ENCODE measurements around the gene SMDT1. TPM values are rescaled to one million over a fixed set of nuclear protein-coding genes. Genes with fewer than 3 reads are reported as not detected.
A peak's percentile ranks its signal among the peaks of the same experiment; 100 is the strongest.
"Not testable (repeated sequence)": the region's sequence is repeated elsewhere in the genome, so short reads cannot be mapped to it uniquely, and the experiment has no call there.

SMDT1 gene
- total and polyA plus RNA-seq, 2 experiments from 2014 or later: 4.9 to 97.9 TPM

GRCh38 chr22:42111798-42112197, 32.3 kb downstream of the SMDT1 start:
- H3F3A ChIP-seq (replicated peaks; ENCODE audit: low read depth): no peaks in the 10 kb centered on the region
- H3K79me2 ChIP-seq (replicated peaks; ENCODE audit: insufficient read depth): no peaks in the 10 kb centered on the region
- no peak overlapping the region for H3K27ac ChIP-seq (ENCODE audit: low read depth)

DNA sequence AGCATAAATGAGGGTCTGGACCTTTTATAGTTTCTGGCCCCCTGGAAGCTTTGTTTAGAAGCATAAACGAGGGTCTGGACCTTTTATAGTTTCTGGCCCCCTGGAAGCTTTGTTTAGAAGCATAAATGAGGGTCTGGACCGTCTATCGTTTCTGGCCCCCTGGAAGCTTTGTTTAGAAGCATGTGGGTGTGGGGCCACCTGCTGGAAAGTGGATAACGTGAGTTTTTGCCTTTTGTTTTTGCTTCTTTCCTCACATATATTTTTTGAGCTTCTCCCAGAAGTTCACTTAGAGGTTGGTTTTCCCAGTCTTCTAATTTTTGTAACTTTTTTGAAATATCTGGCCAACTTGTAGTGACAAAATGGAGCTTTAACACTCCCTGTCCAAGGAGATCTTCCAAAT, 33.3 kb downstream of the SMDT1 start:
- DNase-seq (ENCODE audit: low spot score): peak; percentile 54
- not testable (repeated sequence) for H3K4me3 Mint-ChIP-seq; H2AFZ ChIP-seq; H3K4me1 Mint-ChIP-seq; H3K79me2 ChIP-seq (replicated peaks; ENCODE audit: insufficient read depth); H3K4me1 ChIP-seq (ENCODE audit: insufficient read depth); H4K20me1 ChIP-seq (replicated peaks; ENCODE audit: insufficient read depth); H3K9me2 ChIP-seq (ENCODE audit: insufficient read depth); H3K27ac ChIP-seq (ENCODE audit: low read depth); ATAC-seq; H3F3A ChIP-seq (replicated peaks; ENCODE audit: low read depth); H3K36me3 ChIP-seq (ENCODE audit: insufficient read depth); H3K27ac Mint-ChIP-seq; H3K4me2 ChIP-seq; H3K4me3 ChIP-seq
- Mint-ChIP-seq H3K9me3 (peaks cover 37% of the 10 kb centered on the region), H3K27me3 (ENCODE audit: insufficient read depth, low read depth, poor library complexity) (peaks cover 11% of the 10 kb centered on the region), H3K36me3 (ENCODE audit: low read depth) (peaks cover 24% of the 10 kb centered on the region; the same call in 2 of the 3 replicates)
- peak; percentile 33 to 71; a peak in 3 of 4 replicates for TF ChIP-seq CTCF (conservative IDR thresholded peaks at IDR 0.05; ENCODE audit: low read depth in 2 of 2)
- H3K27me3 ChIP-seq (ENCODE audit: insufficient read depth): peaks cover 11% of the 10 kb centered on the region; the same call in 1 of the 2 replicates

More at GRCh38 chr22:42111798-42112197, 32.3 kb downstream of the SMDT1 start:
- H3K36me3 Mint-ChIP-seq (ENCODE audit: low read depth): peaks cover 23% of the 10 kb centered on the region; the same call in 2 of the 3 replicates
- H3K36me3 ChIP-seq (ENCODE audit: insufficient read depth): peaks cover 3% of the 10 kb centered on the region; the same call in 1 of the 2 replicates
- H4K20me1 ChIP-seq (replicated peaks; ENCODE audit: insufficient read depth): no peaks in the 10 kb centered on the region
- no peaks in the 10 kb centered on the region for H3K4me1 ChIP-seq (ENCODE audit: insufficient read depth)
- H2AFZ ChIP-seq: no peak overlapping the region
- peaks cover 36% of the 10 kb centered on the region for H3K9me3 Mint-ChIP-seq
- peaks cover 12% of the 10 kb centered on the region; the same call in 1 of the 2 replicates for H3K27me3 ChIP-seq (ENCODE audit: insufficient read depth)
- no peak overlapping the region for H3K4me2 ChIP-seq
- DNase-seq (ENCODE audit: low spot score) (peak; percentile 59), ATAC-seq (no peak; the same call in 2 of the 3 replicates)
- H3K4me3 Mint-ChIP-seq: no peak overlapping the region
- H3K4me1 Mint-ChIP-seq: no peaks in the 10 kb centered on the region; the same call in 2 of the 3 replicates
- H3K4me3 ChIP-seq: no peak overlapping the region
- TF ChIP-seq, protein P1, sequence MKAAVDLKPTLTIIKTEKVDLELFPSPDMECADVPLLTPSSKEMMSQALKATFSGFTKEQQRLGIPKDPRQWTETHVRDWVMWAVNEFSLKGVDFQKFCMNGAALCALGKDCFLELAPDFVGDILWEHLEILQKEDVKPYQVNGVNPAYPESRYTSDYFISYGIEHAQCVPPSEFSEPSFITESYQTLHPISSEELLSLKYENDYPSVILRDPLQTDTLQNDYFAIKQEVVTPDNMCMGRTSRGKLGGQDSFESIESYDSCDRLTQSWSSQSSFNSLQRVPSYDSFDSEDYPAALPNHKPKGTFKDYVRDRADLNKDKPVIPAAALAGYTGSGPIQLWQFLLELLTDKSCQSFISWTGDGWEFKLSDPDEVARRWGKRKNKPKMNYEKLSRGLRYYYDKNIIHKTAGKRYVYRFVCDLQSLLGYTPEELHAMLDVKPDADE (IDR thresholded peaks at IDR 0.05): no peak
- TF ChIP-seq POLR2AphosphoS5 (IDR thresholded peaks at IDR 0.05; ENCODE audit: low read depth) (no peak), CTCF (conservative IDR thresholded peaks at IDR 0.05; ENCODE audit: low read depth in 2 of 2) (peak; percentile 47 to 52), STAT1 (IDR thresholded peaks at IDR 0.05; ENCODE audit: unreplicated experiment) (no peak), JUNB (IDR thresholded peaks at IDR 0.05; ENCODE audit: unreplicated experiment) (no peak), CREB1 (CRISPR knock-in tag; IDR thresholded peaks at IDR 0.05; ENCODE audit: low read depth) (no peak), ZNF331 (CRISPR knock-in tag; IDR thresholded peaks at IDR 0.05; ENCODE audit: low read depth) (no peak)
- H3K27ac Mint-ChIP-seq: no peak overlapping the region
- no peaks in the 10 kb centered on the region for H3K9me2 ChIP-seq (ENCODE audit: insufficient read depth)
- peaks cover 11% of the 10 kb centered on the region for H3K27me3 Mint-ChIP-seq (ENCODE audit: insufficient read depth, low read depth, poor library complexity)

Measured in GM23338 (cell line).